Activated naive CD4-positive, alpha-beta T cell treated with anti-CD3 and anti-CD28 coated beads, Interleukin-2, amount 50 U/mL, for 16 hours (primary cell): ENCODE data around the gene XRCC1.
"Not testable (repeated sequence)": the region's sequence is repeated elsewhere in the genome, so short reads cannot be mapped to it uniquely, and the experiment has no call there.

ENCODE experiments used
- DNase-seq: peaks from one replicate; pipeline ENCODE4 v3.0.0-alpha.2; 2020

Gene XRCC1

DNA sequence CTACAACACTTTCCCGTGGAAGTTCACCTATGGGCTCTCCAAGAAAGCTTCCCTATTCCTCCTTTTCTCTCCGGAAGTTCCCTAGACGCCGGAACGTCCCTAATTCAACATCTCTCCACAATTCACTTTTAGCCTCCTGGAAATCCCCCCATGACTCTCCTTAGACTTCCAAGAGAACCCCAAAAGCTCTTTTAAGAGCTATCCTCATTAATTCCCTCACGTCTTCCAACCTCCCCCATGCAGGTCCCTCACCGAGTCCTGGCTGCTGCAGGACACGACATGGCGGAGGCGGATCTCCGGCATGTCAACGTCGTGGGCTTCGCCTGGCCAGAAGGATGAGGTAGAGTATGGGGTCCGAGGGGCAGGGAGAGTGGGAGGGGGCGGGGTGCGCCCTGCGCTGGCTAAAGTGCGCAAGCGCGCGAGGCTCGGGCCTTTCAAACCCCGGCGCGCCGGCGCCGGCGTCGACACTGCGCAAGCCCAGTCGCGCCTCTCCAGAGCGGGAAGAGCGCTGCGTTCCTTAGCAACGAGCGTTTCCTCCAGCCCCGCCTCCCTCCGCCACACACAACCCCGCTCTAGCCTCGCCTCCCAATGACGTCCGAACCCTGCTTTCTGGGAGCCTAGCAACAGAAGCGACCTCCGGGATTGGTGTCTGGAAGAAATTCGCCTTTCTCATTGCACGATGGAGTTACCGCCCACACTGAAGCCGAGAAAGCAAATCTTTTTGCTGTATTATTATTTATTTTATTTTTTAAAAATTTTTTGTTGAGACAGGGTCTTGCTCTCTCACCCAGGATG is at the start of gene XRCC1, which contains the start of gene PINLYP:
Gene XRCC1 (minus strand): TSS at position 372 of the 795 bp plus-strand sequence. CDS start 69 bp downstream, at position 303.
Gene PINLYP (plus strand): TSS at position 646 of the 795 bp plus-strand sequence. CDS start 1,391 bp downstream, outside the sequence.
- DNase-seq, result peak; percentile 96

GRCh38 chr19:43624933-43625332 is 49.6 kb upstream of the XRCC1 start:
- peak; percentile 89 for DNase-seq

DNA sequence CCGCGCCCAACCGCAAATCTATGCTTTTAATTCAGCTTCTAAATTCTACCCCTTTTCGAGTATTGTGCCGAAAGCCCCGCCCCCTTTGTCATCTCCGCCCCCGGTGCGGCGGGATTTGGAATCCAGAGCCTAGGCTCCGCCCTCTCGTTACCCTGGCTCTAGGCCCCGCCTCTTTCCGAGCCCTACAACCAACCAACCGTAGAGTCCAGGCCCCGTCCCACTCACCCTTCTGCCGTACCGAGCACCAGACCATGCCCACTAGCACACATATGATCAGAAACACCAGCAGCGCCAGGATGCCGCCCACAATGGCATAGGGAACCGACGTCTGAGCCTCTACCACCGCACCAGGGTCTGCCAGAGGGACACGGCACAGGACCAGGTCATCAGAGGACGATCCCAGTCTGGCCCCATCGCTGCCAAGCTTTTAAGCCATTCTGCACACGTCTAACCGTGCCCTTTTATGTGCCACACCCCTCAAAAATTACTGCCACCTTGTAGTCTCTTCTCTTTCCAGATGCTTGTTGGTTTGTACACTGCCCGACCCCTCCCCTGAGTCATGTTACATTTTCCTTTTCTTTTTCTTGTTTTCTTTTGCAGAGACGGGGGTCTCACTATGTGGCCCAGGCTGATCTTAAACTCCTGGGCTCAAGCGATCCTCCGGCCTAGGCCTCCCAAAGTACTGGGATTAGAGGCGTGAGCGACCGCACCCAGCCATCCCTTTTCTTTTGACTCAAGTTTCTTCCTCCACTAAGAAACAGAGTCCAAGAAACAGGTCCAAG is 48.8 kb upstream of the XRCC1 start:
- no peak for DNase-seq

DNA sequence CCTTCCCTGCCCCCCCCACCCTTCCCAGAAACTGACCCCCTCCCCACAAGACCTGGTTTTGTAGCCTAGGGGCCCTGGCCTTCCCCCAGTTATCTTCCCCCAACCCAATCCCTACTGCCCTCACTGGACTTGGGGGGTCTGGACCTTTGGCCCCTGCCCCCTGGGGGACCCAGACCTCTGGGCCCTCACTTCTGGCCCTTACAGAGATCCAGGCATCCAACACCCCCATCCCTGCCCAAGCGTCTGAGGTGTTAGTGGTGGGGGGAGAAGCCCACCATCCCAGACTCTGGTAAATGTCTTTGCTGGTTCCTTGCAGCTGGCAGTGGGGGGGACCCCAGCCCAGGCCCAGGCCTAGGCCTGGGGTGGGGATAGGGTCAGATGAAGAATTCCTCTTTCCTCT is 47.6 kb upstream of the XRCC1 start:
- DNase-seq, result no peak

DNA sequence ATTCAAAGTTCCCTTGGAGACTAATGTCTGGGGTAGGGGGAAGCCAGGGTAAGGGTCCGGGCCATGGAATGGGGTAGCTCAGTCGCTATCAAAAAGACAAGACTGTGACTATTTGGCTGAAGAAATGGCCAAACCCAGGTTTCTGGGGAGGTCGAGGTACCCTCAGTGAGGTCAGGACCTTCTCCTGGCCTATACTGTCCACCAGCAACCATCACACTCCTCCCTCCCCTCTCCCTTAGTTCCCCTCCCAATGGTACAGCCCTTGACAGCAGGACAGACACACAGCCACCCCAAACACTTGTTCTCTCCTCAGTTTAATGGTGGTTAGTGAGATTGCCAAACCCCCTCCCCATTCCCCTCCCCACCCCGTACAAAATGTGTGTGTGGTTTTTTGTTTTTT is 46.7 kb upstream of the XRCC1 start:
- no peak for DNase-seq

DNA sequence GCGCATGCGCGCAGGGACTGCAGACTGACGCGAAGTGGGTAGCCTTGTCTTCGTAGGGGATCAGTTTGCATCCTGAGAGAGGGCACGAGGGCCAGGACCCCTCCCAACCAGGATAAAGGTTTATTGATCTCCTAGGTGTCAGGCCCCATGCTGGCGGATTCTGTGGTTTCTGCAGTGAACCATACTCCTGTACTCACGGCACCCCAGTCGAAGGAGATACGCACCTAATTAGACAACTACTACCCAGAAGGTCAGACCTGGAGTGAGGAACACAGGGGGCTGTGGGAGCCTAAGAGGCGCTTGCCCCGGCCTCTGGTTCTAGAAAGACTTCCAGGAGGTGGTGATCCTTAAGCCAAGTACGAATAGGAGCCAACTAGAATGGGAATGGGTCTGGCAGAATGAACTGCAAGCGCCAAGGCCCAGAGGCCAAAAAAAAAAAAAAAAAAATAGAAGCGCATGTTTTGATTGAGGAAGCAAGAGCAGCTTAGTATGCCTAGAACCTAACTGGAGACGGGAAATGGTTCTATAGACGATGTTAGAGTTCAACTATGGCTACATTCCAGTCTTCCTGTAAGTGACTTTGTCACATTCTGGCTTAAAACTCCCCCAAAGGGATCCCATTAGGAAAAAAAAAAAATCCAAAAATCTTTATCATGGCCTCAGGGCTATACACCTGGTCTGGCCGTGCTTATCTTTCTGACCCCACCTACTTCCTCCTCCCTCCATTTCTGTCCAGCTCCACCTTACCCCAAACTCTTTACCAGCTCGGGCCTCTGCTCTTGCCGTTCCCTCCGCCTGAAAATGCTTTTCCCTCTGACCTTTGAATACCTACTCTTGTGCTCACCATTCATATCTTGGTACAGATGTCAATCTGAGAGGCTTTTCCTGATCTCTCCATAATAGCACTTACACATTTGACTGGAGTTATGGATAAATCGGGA is 45.0 kb upstream of the XRCC1 start:
- DNase-seq, result peak; percentile 89

DNA sequence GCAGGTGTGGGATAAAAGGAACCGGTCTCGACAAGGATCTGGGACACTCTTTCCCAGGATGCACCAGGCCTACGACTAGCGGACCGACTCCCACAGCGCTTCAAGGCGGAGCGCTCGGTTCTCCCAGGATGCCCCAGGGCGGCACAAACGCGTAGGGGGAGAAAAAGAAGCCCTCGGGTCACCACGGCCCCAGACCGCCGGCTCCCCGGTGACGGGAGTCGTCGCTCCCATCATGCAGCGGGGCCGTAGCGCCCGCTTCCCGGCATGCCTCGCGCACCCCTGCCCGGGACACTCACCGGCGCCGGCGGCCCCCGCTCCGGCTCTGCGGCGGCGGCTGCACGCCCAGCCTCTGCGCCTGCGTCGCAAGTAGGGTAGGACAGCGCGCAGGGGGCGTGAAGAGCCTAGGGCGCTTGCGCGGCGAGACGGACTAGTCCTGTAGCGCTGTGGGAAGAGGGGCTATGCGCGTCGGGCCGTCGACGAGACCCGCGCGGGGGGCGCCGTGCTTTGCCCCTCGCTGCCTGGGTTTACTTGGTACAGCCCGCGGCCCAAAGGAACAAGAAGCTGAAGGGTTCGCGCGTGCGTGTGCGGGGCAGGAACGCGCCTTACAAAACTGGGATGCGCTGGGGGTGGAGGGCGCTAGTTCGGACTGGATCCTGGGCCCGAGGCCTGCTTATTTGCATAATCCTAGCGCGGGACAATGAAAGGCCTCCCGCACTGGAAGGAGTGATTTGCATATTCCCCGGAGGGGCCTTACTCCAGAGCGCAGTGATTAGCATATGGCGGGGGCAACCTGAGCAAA is 44.1 kb upstream of the XRCC1 start, which contains the start of gene ZNF428:
Gene ZNF428 (minus strand): TSS at position 368 of the 799 bp plus-strand sequence. CDS start 5,325 bp downstream, outside the sequence.
- peak; percentile 90 for DNase-seq

GRCh38 chr19:43618921-43619261 is 43.6 kb upstream of the XRCC1 start:
- DNase-seq, result peak; percentile 57

- DNase-seq, result no peak
Observed at GRCh38 chr19:43616954-43617353, 41.6 kb upstream of the XRCC1 start.

DNA sequence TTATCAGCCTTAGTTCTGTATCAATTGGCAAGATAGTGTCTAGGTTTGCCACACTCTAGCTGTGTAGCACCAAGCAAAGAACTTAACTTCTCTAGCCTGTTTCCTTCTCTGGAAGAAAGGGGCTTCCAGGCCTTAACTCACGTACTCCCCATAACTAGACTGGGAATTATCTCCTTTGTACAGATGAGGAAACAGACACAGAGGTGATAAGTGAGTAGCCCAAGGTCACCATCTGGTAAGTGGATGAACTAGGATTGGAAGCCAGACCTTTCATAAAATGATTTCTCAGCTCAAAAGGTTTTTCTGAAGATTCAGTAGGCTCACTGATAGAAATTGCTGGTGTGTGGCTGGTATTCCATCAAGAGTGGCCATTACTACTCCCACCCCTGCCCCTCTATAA is 41.0 kb upstream of the XRCC1 start:
- DNase-seq, result no peak

DNA sequence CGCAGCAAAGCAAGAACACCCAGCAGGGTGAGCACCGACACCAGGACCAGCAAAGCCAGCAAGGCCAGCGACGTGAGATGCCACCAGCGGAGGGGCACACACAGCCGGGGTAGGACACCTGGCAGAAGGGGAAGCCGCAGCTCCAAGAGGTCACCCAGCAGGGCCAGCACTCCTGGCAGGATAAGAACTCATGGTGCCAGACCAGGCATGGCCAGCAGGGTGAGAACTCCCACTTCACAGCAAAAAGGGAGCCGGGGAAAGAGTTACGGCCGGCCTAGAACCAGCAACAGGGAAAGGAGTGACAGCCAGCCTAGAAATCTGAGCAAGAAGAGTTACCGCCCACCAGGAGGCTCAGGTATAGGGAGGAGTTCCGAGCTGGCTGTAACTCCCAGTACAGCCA is 37.0 kb upstream of the XRCC1 start:
- DNase-seq, result no peak

DNA sequence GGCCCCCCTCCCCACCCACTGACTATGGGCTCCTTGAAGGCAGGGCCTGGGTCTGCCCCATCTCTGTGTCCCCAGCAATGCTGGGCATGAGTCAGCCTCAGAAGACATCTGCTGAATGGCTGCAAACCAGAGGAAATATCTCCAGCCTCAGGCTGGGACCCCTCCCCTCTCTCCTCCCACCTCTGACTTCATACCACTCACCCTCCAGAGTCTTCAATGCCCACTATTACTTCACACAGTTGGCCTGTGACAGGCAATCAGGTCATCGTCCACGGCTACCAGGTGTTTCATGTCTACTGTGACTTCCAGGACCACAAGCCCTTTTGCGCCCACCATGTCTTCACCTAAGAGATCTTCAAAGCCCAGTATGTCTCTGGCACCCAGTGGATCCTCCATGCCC is 36.5 kb upstream of the XRCC1 start, which contains the start of gene SRRM5:
Gene SRRM5 (plus strand): TSS at position 301 of the 400 bp plus-strand sequence. CDS start 34 bp downstream, at position 335.
- no peak for DNase-seq

- no peak for DNase-seq
Observed at GRCh38 chr19:43610493-43610892, 35.2 kb upstream of the XRCC1 start.

DNA sequence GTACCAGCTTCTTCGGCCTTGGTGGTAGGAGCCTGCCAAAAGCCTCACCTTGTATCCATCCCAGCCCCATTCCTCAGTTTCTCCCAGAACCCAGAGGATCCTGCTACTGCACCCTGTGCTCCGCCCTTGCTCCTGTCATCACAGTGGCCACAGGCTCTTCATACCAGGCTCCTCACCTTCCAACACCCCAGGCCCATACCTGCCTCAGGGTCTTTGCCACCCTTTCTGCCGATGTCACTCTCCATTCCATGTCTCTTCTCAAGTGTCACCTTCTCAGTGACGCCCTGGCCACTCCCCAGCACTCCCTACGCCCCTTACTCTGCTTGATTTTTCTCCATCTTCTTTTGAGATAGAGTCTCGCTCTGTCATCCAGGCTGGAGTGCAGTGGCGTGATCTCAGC is 34.5 kb upstream of the XRCC1 start:
- DNase-seq, result no peak

- DNase-seq, result no peak
Observed at GRCh38 chr19:43607238-43608205, 32.2 kb upstream of the XRCC1 start.

DNA sequence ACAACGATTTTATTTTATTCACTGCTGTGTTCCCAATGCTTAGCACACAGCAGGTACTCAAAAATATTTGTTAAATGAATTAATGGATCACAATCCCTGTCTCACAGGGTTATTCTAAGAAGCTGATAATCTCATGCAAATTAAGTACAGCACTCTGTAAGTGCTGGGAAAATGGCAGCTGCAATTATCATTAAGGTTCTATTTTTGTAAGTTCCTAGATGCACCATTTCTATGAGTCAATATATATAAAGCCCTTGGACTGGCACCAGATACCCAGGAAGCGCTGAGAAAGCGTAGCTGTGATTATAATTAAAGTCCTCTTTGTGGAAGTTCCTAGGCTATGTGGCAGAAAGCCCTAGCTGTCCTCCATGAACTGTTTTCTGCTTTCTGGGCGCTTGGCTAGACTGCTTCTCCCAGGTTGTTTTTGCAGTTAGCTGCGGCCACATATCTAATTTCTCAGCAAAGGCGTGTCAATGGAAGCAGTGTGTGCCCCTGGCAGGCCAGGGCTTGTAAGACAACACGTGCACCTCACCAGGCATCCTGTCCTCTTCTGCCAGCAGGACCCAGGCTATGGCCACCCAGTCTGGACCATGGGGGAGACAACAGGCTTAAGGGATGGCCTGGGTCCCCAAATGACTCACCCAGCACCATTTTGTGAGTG is 31.4 kb upstream of the XRCC1 start:
- no peak for DNase-seq

- DNase-seq, result no peak
Observed at GRCh38 chr19:43605875-43606568, 30.7 kb upstream of the XRCC1 start.

- not testable (repeated sequence) for DNase-seq
Observed at GRCh38 chr19:43600326-43600725, 25.0 kb upstream of the XRCC1 start.

- DNase-seq, result no peak
Observed at GRCh38 chr19:43599635-43600295, 24.4 kb upstream of the XRCC1 start.
